Right lobe of liver (tissue), 4 donors: ENCODE results near the gene STAT5B.

ENCODE experiments used
- POLR2A ChIP-seq: fragments of 450-650 bp; IDR thresholded peaks from one replicate; pipeline ENCODE4 v1.6.1; 2017; ENCODE audit warnings: antibody characterized with exemption, mild to moderate bottlenecking
- TF ChIP-seq, protein P1 (sequence below), 4 donors: fragments of 200-600 bp in 3 of 4; fragments of 450-650 bp in 1 of 4; IDR thresholded peaks; one replicate each; pipeline versions ENCODE4 v1.5.1 to v1.8.0; 2016 to 2022; ENCODE audit warnings: antibody characterized with exemption in 4 of 4, mild to moderate bottlenecking in 2 of 4
- donor health status: DM: no; HTN: no; CAD: no.
- donor health status: DM: no; HTN: no; CAD: no.
- donor health status: DM: no; HTN: yes; CAD: no.

GRCh38 chr17:42307362-42307927 is 31.3 kb upstream of the STAT5B start:
- TF ChIP-seq, protein P1, sequence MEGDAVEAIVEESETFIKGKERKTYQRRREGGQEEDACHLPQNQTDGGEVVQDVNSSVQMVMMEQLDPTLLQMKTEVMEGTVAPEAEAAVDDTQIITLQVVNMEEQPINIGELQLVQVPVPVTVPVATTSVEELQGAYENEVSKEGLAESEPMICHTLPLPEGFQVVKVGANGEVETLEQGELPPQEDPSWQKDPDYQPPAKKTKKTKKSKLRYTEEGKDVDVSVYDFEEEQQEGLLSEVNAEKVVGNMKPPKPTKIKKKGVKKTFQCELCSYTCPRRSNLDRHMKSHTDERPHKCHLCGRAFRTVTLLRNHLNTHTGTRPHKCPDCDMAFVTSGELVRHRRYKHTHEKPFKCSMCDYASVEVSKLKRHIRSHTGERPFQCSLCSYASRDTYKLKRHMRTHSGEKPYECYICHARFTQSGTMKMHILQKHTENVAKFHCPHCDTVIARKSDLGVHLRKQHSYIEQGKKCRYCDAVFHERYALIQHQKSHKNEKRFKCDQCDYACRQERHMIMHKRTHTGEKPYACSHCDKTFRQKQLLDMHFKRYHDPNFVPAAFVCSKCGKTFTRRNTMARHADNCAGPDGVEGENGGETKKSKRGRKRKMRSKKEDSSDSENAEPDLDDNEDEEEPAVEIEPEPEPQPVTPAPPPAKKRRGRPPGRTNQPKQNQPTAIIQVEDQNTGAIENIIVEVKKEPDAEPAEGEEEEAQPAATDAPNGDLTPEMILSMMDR (IDR thresholded peaks at IDR 0.05) = no peak
- no peak for TF ChIP-seq POLR2A
